IMR-90 (cell line): ENCODE data around the gene AMBP. TPM values are rescaled to one million over a fixed set of nuclear protein-coding genes. Genes with fewer than 3 reads are reported as not detected.

Source experiments
- ATAC-seq: fragments of 200-7000 bp; cut with Tn5 transposase; 2 replicates; pipeline ENCODE4 v1.9.1; 2020; ENCODE audit warnings: low read depth, mild to moderate bottlenecking, moderate library complexity
- BruUV-seq: library from RNA; stranded (reverse); fragments of 400-500 nt; replicated peaks from 2 replicates; lab custom pipeline; 2021; lab: Mats Ljungman, UMichigan
- CTCF ChIA-PET: fragments of 300-600 bp; formaldehyde crosslinking; extraction: SDS; loops from one replicate; lab custom pipeline; 2021; ENCODE audit warnings: antibody characterized with exemption; lab: Yijun Ruan, JAX
- POLR2A ChIA-PET: fragments of 300-600 bp; sonication (Branson Sonifier 250); formaldehyde crosslinking; loops from one replicate; lab custom pipeline; 2022; ENCODE audit warnings: antibody characterized with exemption; ENCODE audit not compliant: unreplicated experiment; lab: Charles Lee
- DNase-seq: peaks from one replicate; pipeline ENCODE4 v3.0.0; 2013
- H2AFZ ChIP-seq: replicated peaks from 2 replicates; pipeline ENCODE3; 2013; ENCODE audit warnings: low read length, mild to moderate bottlenecking; ENCODE audit not compliant: poor library complexity
- H2AK5ac ChIP-seq: 2 replicates; pipeline ENCODE4 v1.6.1; 2013; ENCODE audit warnings: low read depth, low read length, inconsistent platforms
- H2AK9ac ChIP-seq: replicated peaks from 2 replicates; pipeline ENCODE3; 2013; ENCODE audit warnings: mild to moderate bottlenecking, low read depth, low read length, moderate library complexity; ENCODE audit not compliant: poor library complexity
- H2BK120ac ChIP-seq: 2 replicates; pipeline ENCODE4 v1.6.1; 2013; ENCODE audit warnings: low read depth, low read length, inconsistent platforms
- H2BK15ac ChIP-seq: 3 replicates; pipeline ENCODE4 v1.6.1; 2013; ENCODE audit warnings: low read depth, low read length, inconsistent platforms
- H2BK20ac ChIP-seq: 2 replicates; pipeline ENCODE4 v1.6.1; 2013; ENCODE audit warnings: low read depth, mild to moderate bottlenecking, inconsistent platforms, low read length, moderate library complexity
- H2BK5ac ChIP-seq: 2 replicates; pipeline ENCODE4 v1.6.1; 2013; ENCODE audit warnings: mild to moderate bottlenecking, low read depth, low read length, inconsistent platforms; ENCODE audit not compliant: poor library complexity, severe bottlenecking
- H3K14ac ChIP-seq: replicated peaks from 2 replicates; pipeline ENCODE4 v1.6.1; 2013; ENCODE audit warnings: low read depth, low read length, inconsistent platforms
- H3K18ac ChIP-seq: 2 replicates; pipeline ENCODE4 v1.6.1; 2013; ENCODE audit warnings: low read depth, low read length, control low read depth
- H3K23ac ChIP-seq: 2 replicates; pipeline ENCODE4 v1.6.1; 2013; ENCODE audit warnings: low read depth, low read length, inconsistent platforms
- H3K27ac ChIP-seq: 2 replicates; pipeline ENCODE4 v1.5.1; 2013; ENCODE audit warnings: mild to moderate bottlenecking, control low read depth, low read length; ENCODE audit not compliant: insufficient read depth
- H3K27me3 ChIP-seq: 2 replicates; pipeline ENCODE4 v1.6.1; 2013; ENCODE audit warnings: low read length; ENCODE audit not compliant: control insufficient read depth, insufficient read depth
- H3K36me3 ChIP-seq: 2 replicates; pipeline ENCODE4 v1.6.1; 2013; ENCODE audit warnings: low read length, mixed read lengths; ENCODE audit not compliant: control insufficient read depth, insufficient read depth
- H3K4ac ChIP-seq: 2 replicates; pipeline ENCODE4 v1.6.1; 2013; ENCODE audit warnings: low read depth, low read length, inconsistent platforms
- H3K4me1 ChIP-seq: 2 replicates; pipeline ENCODE4 v1.6.1; 2013; ENCODE audit warnings: low read length, mixed read lengths; ENCODE audit not compliant: control insufficient read depth, insufficient read depth
- H3K4me2 ChIP-seq: 2 replicates; pipeline ENCODE4 v1.6.1; 2013; ENCODE audit warnings: low read depth, mild to moderate bottlenecking, control low read depth, low read length, moderate library complexity
- H3K4me3 ChIP-seq: 2 replicates; pipeline ENCODE4 v1.5.1; 2013; ENCODE audit warnings: low read depth, mild to moderate bottlenecking, control low read depth, low read length, moderate library complexity; ENCODE audit not compliant: insufficient read depth
- H3K56ac ChIP-seq: 2 replicates; pipeline ENCODE4 v1.6.1; 2013; ENCODE audit warnings: low read length, inconsistent platforms; ENCODE audit not compliant: insufficient read depth; ENCODE audit errors: extremely low read depth
- H3K79me1 ChIP-seq, 2 experiments: 2 replicates each; pipeline ENCODE4 v1.6.1; 2013; ENCODE audit warnings: low read length in 2 of 2, inconsistent platforms in 1 of 2, low read depth in 1 of 2
- H3K9ac ChIP-seq: 2 replicates; pipeline ENCODE4 v1.6.1; 2013; ENCODE audit warnings: low read depth, low read length, control low read depth
- H3K9me1 ChIP-seq: 2 replicates; pipeline ENCODE4 v1.6.1; 2013; ENCODE audit warnings: low read length, inconsistent platforms; ENCODE audit not compliant: insufficient read depth
- H3K9me3 ChIP-seq: 2 replicates; pipeline ENCODE4 v1.6.1; 2013; ENCODE audit warnings: low read length; ENCODE audit not compliant: control insufficient read depth, insufficient read depth
- H4K20me1 ChIP-seq: 2 replicates; pipeline ENCODE4 v1.6.1; 2013; ENCODE audit warnings: low read length, inconsistent platforms; ENCODE audit not compliant: insufficient read depth
- H4K5ac ChIP-seq: 2 replicates; pipeline ENCODE4 v1.6.1; 2013; ENCODE audit warnings: mild to moderate bottlenecking, low read depth, low read length, control low read depth
- H4K8ac ChIP-seq, 2 experiments: 2 replicates each; pipeline ENCODE4 v1.6.1; 2013; ENCODE audit warnings: low read depth in 2 of 2, low read length in 2 of 2, control low read depth in 1 of 2, inconsistent platforms in 1 of 2
- H4K91ac ChIP-seq: 2 replicates; pipeline ENCODE4 v1.6.1; 2013; ENCODE audit warnings: low read depth, low read length, inconsistent platforms; ENCODE audit not compliant: insufficient read depth
- BHLHE40 ChIP-seq: fragments of 150-350 bp; IDR thresholded peaks from 2 replicates; pipeline ENCODE4 v1.6.1; 2016; ENCODE audit warnings: mild to moderate bottlenecking, low read depth, low read length
- CEBPB ChIP-seq: IDR thresholded peaks from 2 replicates; pipeline ENCODE4 v1.6.1; 2012; ENCODE audit warnings: low read depth, low read length, improper control_type of control experiment
- CHD1 ChIP-seq: IDR thresholded peaks from 2 replicates; pipeline ENCODE4 v1.6.1; 2012; ENCODE audit warnings: low read depth, low read length, improper control_type of control experiment
- CTCF ChIP-seq: conservative IDR thresholded peaks from 2 replicates; pipeline ENCODE4 v1.5.1; 2012; ENCODE audit warnings: mild to moderate bottlenecking, low read depth, low read length, improper control_type of control experiment
- ELK1 ChIP-seq: fragments of 150-350 bp; IDR thresholded peaks from 2 replicates; pipeline ENCODE4 v1.6.1; 2016; ENCODE audit warnings: low read depth, mild to moderate bottlenecking, low read length, moderate library complexity, borderline replicate concordance
- FOS ChIP-seq: fragments of 150-350 bp; IDR thresholded peaks from 2 replicates; pipeline ENCODE4 v1.6.1; 2016; ENCODE audit warnings: low read depth, low read length
- MAFK ChIP-seq: IDR thresholded peaks from 2 replicates; pipeline ENCODE4 v1.6.1; 2012; ENCODE audit warnings: low read depth, low read length, improper control_type of control experiment
- MAZ ChIP-seq: IDR thresholded peaks from 2 replicates; pipeline ENCODE4 v1.6.1; 2012; ENCODE audit warnings: low read depth, mild to moderate bottlenecking, low read length, improper control_type of control experiment, moderate library complexity, borderline replicate concordance
- MXI1 ChIP-seq: IDR thresholded peaks from 2 replicates; pipeline ENCODE4 v1.6.1; 2012; ENCODE audit warnings: low read depth, mild to moderate bottlenecking, low read length, moderate library complexity, borderline replicate concordance
- NFE2L2 ChIP-seq: fragments of 150-350 bp; IDR thresholded peaks from 2 replicates; pipeline ENCODE4 v1.6.1; 2016; ENCODE audit warnings: low read depth, mild to moderate bottlenecking, low read length
- POLR2A ChIP-seq: IDR thresholded peaks from 2 replicates; pipeline ENCODE4 v1.6.1; 2012; ENCODE audit warnings: mild to moderate bottlenecking, low read depth, low read length
- RAD21 ChIP-seq: IDR thresholded peaks from 2 replicates; pipeline ENCODE4 v1.6.1; 2012; ENCODE audit warnings: low read length, improper control_type of control experiment
- RCOR1 ChIP-seq: IDR thresholded peaks from 2 replicates; pipeline ENCODE4 v1.6.1; 2012; ENCODE audit warnings: mild to moderate bottlenecking, low read length, improper control_type of control experiment; ENCODE audit not compliant: insufficient replicate concordance
- RFX5 ChIP-seq: IDR thresholded peaks from 2 replicates; pipeline ENCODE4 v1.8.0; 2012; ENCODE audit warnings: low read depth, mild to moderate bottlenecking, low read length, moderate library complexity
- SMC3 ChIP-seq: fragments of 150-350 bp; IDR thresholded peaks from 2 replicates; pipeline ENCODE4 v1.6.1; 2016; ENCODE audit warnings: low read depth, mild to moderate bottlenecking, antibody characterized with exemption, low read length, moderate library complexity
- USF2 ChIP-seq: fragments of 150-350 bp; IDR thresholded peaks from 2 replicates; pipeline ENCODE4 v1.6.1; 2017; ENCODE audit warnings: mild to moderate bottlenecking, antibody characterized with exemption, low read length, low read depth
- WGBS, 2 experiments: methylation state at CpG; one replicate each; pipeline versions ENCODE4 v1.1.5 to v1.1.7; 2013; ENCODE audit warnings: missing lambda C conversion rate in 2 of 2; ENCODE audit not compliant: insufficient read length in 1 of 2; ENCODE audit errors: extremely low coverage in 2 of 2; 5-methylcytosine and 5-hydroxymethylcytosine counted together
- dilution Hi-C: fragments of 300-500 bp; cut with HindIII; formaldehyde crosslinking; loops from one replicate; pipeline ENCODE4 v1.14.3; 2018; ENCODE audit warnings: low sequenced_read_pairs; ENCODE audit not compliant: unreplicated experiment
- in situ Hi-C: fragments of 300-500 bp; cut with MboI; formaldehyde crosslinking; loops from 3 replicates; pipeline ENCODE4 v1.14.3; 2019; ENCODE audit warnings: low sequenced_read_pairs, inconsistent platforms, mixed read lengths
- intact Hi-C: fragments of 100-400 bp; cut with micrococcal nuclease; formaldehyde crosslinking; loops from 2 replicates; pipeline ENCODE4 v1.10.0; 2022
- polyA plus RNA-seq, 3 experiments: library from polyadenylated mRNA; depleted of rRNA; stranded (reverse); fragments of >200 nt; gene quantifications; 2 replicates each; pipeline ENCODE4 v1.2.3, GENCODE V29; 2012; ENCODE audit warnings: low replicate concordance in 1 of 3
- total RNA-seq: library from RNA; depleted of rRNA; stranded (reverse); fragments of >200 nt; gene quantifications from 2 replicates; pipeline ENCODE4 v1.2.3, GENCODE V29; 2012

Gene AMBP
- total and polyA plus RNA-seq, 2 of the 4 experiments (the other 2 are of a cell fraction) = not detected

GRCh38 chr9:114015607-114016006 is 62.5 kb downstream of the AMBP start:
- Histone ChIP-seq H3K4me2 (no peak overlapping the region), H4K5ac (no peak overlapping the region), H3K4me1 (no peaks in the 10 kb centered on the region), H3K23ac (no peak overlapping the region), H3K9me3 (no peaks in the 10 kb centered on the region), H4K8ac (no peak overlapping the region), H2AFZ (no peak overlapping the region), H3K14ac (no peak overlapping the region), H3K18ac (no peak overlapping the region), H4K91ac (no peak overlapping the region), H2BK5ac (no peak overlapping the region), H2AK9ac (no peak overlapping the region), H3K9me1 (peaks cover 7% of the 10 kb centered on the region; the same call in 1 of the 2 replicates), H3K27ac (no peak overlapping the region), H3K79me1 (peaks cover 0 to 4% of the 10 kb centered on the region in 2 experiments; a peak in 1 of 4 replicates), H3K27me3 (no peaks in the 10 kb centered on the region), H2AK5ac (no peak overlapping the region), H2BK120ac (no peak overlapping the region), H3K4me3 (no peak overlapping the region), H4K20me1 (no peaks in the 10 kb centered on the region), H2BK20ac (no peak overlapping the region), H2BK15ac (no peak overlapping the region), H3K4ac (no peak overlapping the region), H3K36me3 (peaks cover 42% of the 10 kb centered on the region), H3K56ac (no peak overlapping the region), H3K9ac (no peak overlapping the region)
- in situ Hi-C loops (no loop called here), intact Hi-C loops (no loop called here), dilution Hi-C loops (no loop called here)
- 100% methylated on average over 1 of the region's 2 CpGs; no CpG with 5 or more reads in 1 of the 2 experiments for WGBS, 2 experiments
- no peak for TF ChIP-seq MAFK
- no peak for TF ChIP-seq RFX5
- TF ChIP-seq NFE2L2 = no peak
- TF ChIP-seq MAZ = no peak
- no peak for TF ChIP-seq ELK1
- no peak for TF ChIP-seq CEBPB
- no peak for TF ChIP-seq RCOR1
- TF ChIP-seq MXI1 = no peak
- no peak for TF ChIP-seq RAD21
- no peak for TF ChIP-seq SMC3
- no peak for TF ChIP-seq BHLHE40
- TF ChIP-seq FOS = no peak
- no peak for TF ChIP-seq USF2
- TF ChIP-seq CHD1 = no peak
- TF ChIP-seq POLR2A = no peak
- no peak for TF ChIP-seq CTCF
- ChIA-PET CTCF (no interaction called here), POLR2A (no interaction called here)
- BruUV-seq = no TSS peak
- no peak for DNase-seq
- ATAC-seq = no peak
